Measurements from ENCODE around the gene SARM1. TPM values are rescaled to one million over a fixed set of nuclear protein-coding genes. Genes with fewer than 3 reads are reported as not detected.

The SARM1 gene
- total and polyA plus RNA-seq, 2 of the 8 experiments (the other 6 are each of a cell fraction or from before 2014, with no cell fraction given): 5.8 to 9.2 TPM

GRCh38 chr17:28388106-28388505 is 16.6 kb downstream of the SARM1 start (continued):
- TF ChIP-seq CHD7 (IDR thresholded peaks at IDR 0.05; ENCODE audit: insufficient replicate concordance, low read length) (no peak), EP300 (IDR thresholded peaks at IDR 0.05; ENCODE audit: borderline replicate concordance in 1 of 2, low read depth in 2 of 2, low read length in 2 of 2) (no peak), SIRT6 (IDR thresholded peaks at IDR 0.05; ENCODE audit: low read length) (no peak), CBX8 (IDR thresholded peaks at IDR 0.05; ENCODE audit: borderline replicate concordance, low read depth, low read length) (no peak)

Measured in H1 (cell line).